ENCODE measurements around the gene TLX3.
"Not testable (repeated sequence)": the region's sequence is repeated elsewhere in the genome, so short reads cannot be mapped to it uniquely, and the experiment has no call there.

Gene TLX3

GRCh38 chr5:171330021-171330420 is 21.0 kb downstream of the TLX3 start:
- DNase-seq, result no peak

- no peak for DNase-seq
Observed at GRCh38 chr5:171335616-171336015, 26.6 kb downstream of the TLX3 start.

GRCh38 chr5:171336521-171337209 is 27.6 kb downstream of the TLX3 start:
- DNase-seq, result peak; percentile 21

- no peak for DNase-seq
Observed at GRCh38 chr5:171337210-171337569, 28.1 kb downstream of the TLX3 start.

GRCh38 chr5:171340042-171340441 is 31.0 kb downstream of the TLX3 start:
- DNase-seq, result no peak

- no peak for DNase-seq
Observed at GRCh38 chr5:171340491-171340890, 31.4 kb downstream of the TLX3 start.

GRCh38 chr5:171342362-171343111 is 33.5 kb downstream of the TLX3 start:
- peak; percentile 37 for DNase-seq

- no peak for DNase-seq
Observed at GRCh38 chr5:171344936-171345608, 36.0 kb downstream of the TLX3 start.

- DNase-seq, result no peak
Observed at GRCh38 chr5:171351536-171352073, 42.6 kb downstream of the TLX3 start.

- peak; percentile 26 for DNase-seq
Observed at GRCh38 chr5:171355302-171355724, 46.3 kb downstream of the TLX3 start.

- DNase-seq, result no peak
Observed at GRCh38 chr5:171357843-171358242, 48.8 kb downstream of the TLX3 start.

- DNase-seq, result not testable (repeated sequence)
Observed at GRCh38 chr5:171361151-171361550, 52.1 kb downstream of the TLX3 start.
